GM21576 (cell line): ENCODE results near the gene CD6.

ENCODE experiments used
- ATAC-seq: cut with Tn5 transposase; IDR thresholded peaks from one replicate; pipeline ENCODE4 v1.9.1; 2021; ENCODE audit warnings: mild to moderate bottlenecking, moderate library complexity; ENCODE audit not compliant: unreplicated experiment

The CD6 gene

GRCh38 chr11:60984636-60985035, 13.2 kb downstream of the CD6 start:
- ATAC-seq = no peak

GRCh38 chr11:60985501-60985900, 14.0 kb downstream of the CD6 start:
- ATAC-seq = no peak

GRCh38 chr11:60985991-60986915, 14.8 kb downstream of the CD6 start:
- ATAC-seq = no peak

GRCh38 chr11:60987577-60988277, 16.2 kb downstream of the CD6 start:
- no peak for ATAC-seq

- ATAC-seq = no peak
Observed at GRCh38 chr11:60988658-60989057, 17.2 kb downstream of the CD6 start.

- no peak for ATAC-seq
Observed at GRCh38 chr11:60989093-60989650, 17.7 kb downstream of the CD6 start.

GRCh38 chr11:60991457-60991856, 20.0 kb downstream of the CD6 start:
- no peak for ATAC-seq

GRCh38 chr11:60992842-60993409, 21.4 kb downstream of the CD6 start:
- no peak for ATAC-seq

GRCh38 chr11:60993615-60994014, 22.1 kb downstream of the CD6 start:
- no peak for ATAC-seq

GRCh38 chr11:60994541-60995080, 23.1 kb downstream of the CD6 start:
- ATAC-seq = no peak

GRCh38 chr11:60995798-60996197, 24.3 kb downstream of the CD6 start:
- ATAC-seq = no peak

- no peak for ATAC-seq
Observed at GRCh38 chr11:60996381-60997138, 25.1 kb downstream of the CD6 start.

- ATAC-seq = no peak
Observed at GRCh38 chr11:61000426-61000825, 28.9 kb downstream of the CD6 start.

GRCh38 chr11:61001931-61002330, 30.5 kb downstream of the CD6 start:
- no peak for ATAC-seq

GRCh38 chr11:61002598-61002997, 31.1 kb downstream of the CD6 start:
- no peak for ATAC-seq

GRCh38 chr11:61004180-61004611, 32.7 kb downstream of the CD6 start:
- no peak for ATAC-seq

- no peak for ATAC-seq
Observed at GRCh38 chr11:61004761-61005181, 33.3 kb downstream of the CD6 start.

GRCh38 chr11:61007383-61007955, 36.0 kb downstream of the CD6 start:
- ATAC-seq = no peak

- ATAC-seq = no peak
Observed at GRCh38 chr11:61007956-61008896, 36.7 kb downstream of the CD6 start.
